ENCODE measurements around the gene OOEP.

The OOEP gene

GRCh38 chr6:73364121-73364520 is 5.6 kb downstream of the OOEP start:
- DNase-seq = no peak

GRCh38 chr6:73363537-73363875 is 6.2 kb downstream of the OOEP start:
- DNase-seq = no peak

GRCh38 chr6:73362869-73363536 is 6.7 kb downstream of the OOEP start:
- no peak for DNase-seq

GRCh38 chr6:73362358-73362757 is 7.3 kb downstream of the OOEP start, which contains the start of gene KHDC3L:
KHDC3L (plus strand) TSS chr6:73362658; CDS start chr6:73362730, 72 bp downstream.
- DNase-seq = no peak

GRCh38 chr6:73353636-73354593 is 15.8 kb downstream of the OOEP start, which contains the start of gene DPPA5:
DPPA5 (minus strand) TSS chr6:73354276; CDS start chr6:73354225, 51 bp downstream.
- DNase-seq = no peak

GRCh38 chr6:73349311-73349710 is 20.4 kb downstream of the OOEP start:
- no peak for DNase-seq

- no peak for DNase-seq
These were observed 21.0 kb downstream of the OOEP start for GRCh38 chr6:73348550-73349204.

- no peak for DNase-seq
These were observed 26.5 kb downstream of the OOEP start for GRCh38 chr6:73343164-73343563.

- DNase-seq = no peak
These were observed 27.5 kb downstream of the OOEP start for GRCh38 chr6:73342174-73342573.

- no peak for DNase-seq
These were observed 28.4 kb downstream of the OOEP start for GRCh38 chr6:73341335-73341734.

- DNase-seq = no peak
These were observed 29.6 kb downstream of the OOEP start for GRCh38 chr6:73340048-73340447.

- DNase-seq = no peak
These were observed 30.4 kb downstream of the OOEP start for GRCh38 chr6:73339340-73339739.

GRCh38 chr6:73329201-73329600 is 40.5 kb downstream of the OOEP start:
- no peak for DNase-seq

- DNase-seq = no peak
These were observed 40.9 kb downstream of the OOEP start for GRCh38 chr6:73328790-73329189.

- no peak for DNase-seq
These were observed 44.0 kb downstream of the OOEP start for GRCh38 chr6:73325656-73326055.

GRCh38 chr6:73323323-73323722 is 46.4 kb downstream of the OOEP start:
- no peak for DNase-seq
